NB4 (cell line): ENCODE results near the gene RSPO3.

Experiments used
- POLR2A ChIP-seq: IDR thresholded peaks from 2 replicates; pipeline ENCODE4 v1.6.1; 2011; ENCODE audit warnings: mild to moderate bottlenecking; ENCODE audit not compliant: insufficient read length; ENCODE audit errors: extremely low read depth
- TF ChIP-seq, protein P1 (sequence below): IDR thresholded peaks from 2 replicates; pipeline ENCODE4 v1.6.1; 2011; ENCODE audit warnings: low read depth, low read length
- TF ChIP-seq, protein P2 (sequence below): IDR thresholded peaks from one replicate; pipeline ENCODE4 v1.5.1; 2012; ENCODE audit warnings: low read depth, low read length

DNA sequence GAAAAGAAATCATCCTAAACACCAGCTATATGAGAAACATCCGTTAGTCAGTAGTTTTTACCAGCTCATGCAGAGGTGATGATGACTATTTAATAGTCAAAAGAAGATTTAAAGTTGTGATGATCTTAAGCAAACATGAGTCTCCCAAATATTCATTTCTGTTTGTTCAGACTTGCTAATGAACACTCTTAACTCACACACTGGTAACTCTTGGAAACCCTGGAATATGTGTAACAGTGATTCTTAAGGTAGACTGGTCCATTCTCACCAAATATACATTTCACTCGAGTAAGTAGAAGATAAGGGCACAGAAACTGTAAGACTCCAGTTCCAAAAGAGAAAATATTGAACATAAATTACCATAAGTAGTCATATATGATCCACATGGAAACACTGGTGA lies 29.1 kb downstream of the RSPO3 start:
- TF ChIP-seq, protein P1, sequence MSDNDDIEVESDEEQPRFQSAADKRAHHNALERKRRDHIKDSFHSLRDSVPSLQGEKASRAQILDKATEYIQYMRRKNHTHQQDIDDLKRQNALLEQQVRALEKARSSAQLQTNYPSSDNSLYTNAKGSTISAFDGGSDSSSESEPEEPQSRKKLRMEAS = no peak
- TF ChIP-seq, protein P2, sequence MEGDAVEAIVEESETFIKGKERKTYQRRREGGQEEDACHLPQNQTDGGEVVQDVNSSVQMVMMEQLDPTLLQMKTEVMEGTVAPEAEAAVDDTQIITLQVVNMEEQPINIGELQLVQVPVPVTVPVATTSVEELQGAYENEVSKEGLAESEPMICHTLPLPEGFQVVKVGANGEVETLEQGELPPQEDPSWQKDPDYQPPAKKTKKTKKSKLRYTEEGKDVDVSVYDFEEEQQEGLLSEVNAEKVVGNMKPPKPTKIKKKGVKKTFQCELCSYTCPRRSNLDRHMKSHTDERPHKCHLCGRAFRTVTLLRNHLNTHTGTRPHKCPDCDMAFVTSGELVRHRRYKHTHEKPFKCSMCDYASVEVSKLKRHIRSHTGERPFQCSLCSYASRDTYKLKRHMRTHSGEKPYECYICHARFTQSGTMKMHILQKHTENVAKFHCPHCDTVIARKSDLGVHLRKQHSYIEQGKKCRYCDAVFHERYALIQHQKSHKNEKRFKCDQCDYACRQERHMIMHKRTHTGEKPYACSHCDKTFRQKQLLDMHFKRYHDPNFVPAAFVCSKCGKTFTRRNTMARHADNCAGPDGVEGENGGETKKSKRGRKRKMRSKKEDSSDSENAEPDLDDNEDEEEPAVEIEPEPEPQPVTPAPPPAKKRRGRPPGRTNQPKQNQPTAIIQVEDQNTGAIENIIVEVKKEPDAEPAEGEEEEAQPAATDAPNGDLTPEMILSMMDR = no peak
- no peak for TF ChIP-seq POLR2A
